Calu3 (cell line): ENCODE results near the gene CBX2. TPM values are rescaled to one million over a fixed set of nuclear protein-coding genes. Genes with fewer than 3 reads are reported as not detected.

Experiments used
- BruUV-seq: library from RNA; stranded (reverse); fragments of 400-500 nt; replicated peaks from 2 replicates; lab custom pipeline; 2021; lab: Mats Ljungman, UMichigan
- CTCF ChIA-PET: fragments of 300-600 bp; sonication (Branson Sonifier 250); formaldehyde crosslinking; loops from one replicate; lab custom pipeline; 2022; ENCODE audit warnings: antibody characterized with exemption; lab: Charles Lee
- DNase-seq: peaks from one replicate; pipeline ENCODE4 v3.0.0; 2022
- H3K27ac Mint-ChIP-seq: one replicate; pipeline ENCODE4 v1.8.0; 2022; ENCODE audit warnings: mixed read lengths; ENCODE audit not compliant: unreplicated experiment
- H3K27me3 Mint-ChIP-seq: one replicate; pipeline ENCODE4 v1.8.0; 2022; ENCODE audit warnings: mixed read lengths; ENCODE audit not compliant: unreplicated experiment
- H3K36me3 Mint-ChIP-seq: one replicate; pipeline ENCODE4 v1.8.0; 2022; ENCODE audit warnings: mild to moderate bottlenecking, moderate library complexity, mixed read lengths; ENCODE audit not compliant: insufficient read depth, unreplicated experiment
- H3K4me1 Mint-ChIP-seq: one replicate; pipeline ENCODE4 v1.8.0; 2022; ENCODE audit warnings: mild to moderate bottlenecking, low read depth, mixed read lengths; ENCODE audit not compliant: unreplicated experiment
- H3K4me3 Mint-ChIP-seq: one replicate; pipeline ENCODE4 v1.8.0; 2022; ENCODE audit warnings: mild to moderate bottlenecking, low read depth, moderate library complexity, mixed read lengths; ENCODE audit not compliant: unreplicated experiment
- H3K9me3 Mint-ChIP-seq: one replicate; pipeline ENCODE4 v1.8.0; 2022; ENCODE audit warnings: low read depth, mixed read lengths; ENCODE audit not compliant: unreplicated experiment
- intact Hi-C: fragments of 100-400 bp; cut with micrococcal nuclease; formaldehyde crosslinking; loops from one replicate; pipeline ENCODE4 v1.10.0; 2022; ENCODE audit not compliant: unreplicated experiment
- total RNA-seq: library from RNA; stranded (reverse); gene quantifications from 2 replicates; pipeline ENCODE4 v1.2.3, GENCODE V29; 2022
- TF ChIP-seq, protein P1 (sequence below): fragments of 200-600 bp; IDR thresholded peaks from one replicate; pipeline ENCODE4 v1.8.0; 2022; ENCODE audit warnings: antibody characterized with exemption; ENCODE audit not compliant: unreplicated experiment

CBX2 gene
- total RNA-seq, 1 experiment from 2014 or later: 8.3 TPM

DNA sequence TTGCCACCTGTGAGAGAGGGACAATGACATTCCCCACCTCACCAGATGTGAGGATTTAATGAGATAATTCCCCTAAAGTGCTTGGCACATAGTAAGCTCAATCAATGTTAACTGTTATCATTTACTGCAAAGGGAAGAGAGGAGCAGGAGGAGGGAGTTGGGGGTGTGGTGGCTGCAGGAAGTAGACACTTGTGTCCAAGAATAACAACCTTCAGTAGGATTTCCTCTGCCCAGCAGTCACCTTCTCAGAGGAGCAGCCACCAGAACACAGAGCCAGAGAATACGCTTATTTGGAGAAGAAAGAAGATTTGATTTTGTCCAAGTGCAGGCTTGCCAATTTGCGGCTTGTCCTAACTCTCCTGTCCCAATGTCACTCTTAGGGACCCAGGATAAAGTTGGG is 51.1 kb downstream of the CBX2 start:
- TF ChIP-seq, protein P1, sequence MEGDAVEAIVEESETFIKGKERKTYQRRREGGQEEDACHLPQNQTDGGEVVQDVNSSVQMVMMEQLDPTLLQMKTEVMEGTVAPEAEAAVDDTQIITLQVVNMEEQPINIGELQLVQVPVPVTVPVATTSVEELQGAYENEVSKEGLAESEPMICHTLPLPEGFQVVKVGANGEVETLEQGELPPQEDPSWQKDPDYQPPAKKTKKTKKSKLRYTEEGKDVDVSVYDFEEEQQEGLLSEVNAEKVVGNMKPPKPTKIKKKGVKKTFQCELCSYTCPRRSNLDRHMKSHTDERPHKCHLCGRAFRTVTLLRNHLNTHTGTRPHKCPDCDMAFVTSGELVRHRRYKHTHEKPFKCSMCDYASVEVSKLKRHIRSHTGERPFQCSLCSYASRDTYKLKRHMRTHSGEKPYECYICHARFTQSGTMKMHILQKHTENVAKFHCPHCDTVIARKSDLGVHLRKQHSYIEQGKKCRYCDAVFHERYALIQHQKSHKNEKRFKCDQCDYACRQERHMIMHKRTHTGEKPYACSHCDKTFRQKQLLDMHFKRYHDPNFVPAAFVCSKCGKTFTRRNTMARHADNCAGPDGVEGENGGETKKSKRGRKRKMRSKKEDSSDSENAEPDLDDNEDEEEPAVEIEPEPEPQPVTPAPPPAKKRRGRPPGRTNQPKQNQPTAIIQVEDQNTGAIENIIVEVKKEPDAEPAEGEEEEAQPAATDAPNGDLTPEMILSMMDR: no peak
- Mint-ChIP-seq H3K4me3 (no peak overlapping the region), H3K27me3 (no peaks in the 10 kb centered on the region), H3K36me3 (peaks cover 33% of the 10 kb centered on the region), H3K27ac (no peak overlapping the region), H3K4me1 (peaks cover 20% of the 10 kb centered on the region), H3K9me3 (peaks cover 3% of the 10 kb centered on the region)
- no TSS peak for BruUV-seq
- intact Hi-C loops: no loop called here
- CTCF ChIA-PET: interaction anchor here (0.6 to 0.7 kb wide), 2 partner anchors 18 to 90 kb away, joined by 3 read pairs; no protein-coding TSS in a partner anchor
- no peak for DNase-seq

DNA sequence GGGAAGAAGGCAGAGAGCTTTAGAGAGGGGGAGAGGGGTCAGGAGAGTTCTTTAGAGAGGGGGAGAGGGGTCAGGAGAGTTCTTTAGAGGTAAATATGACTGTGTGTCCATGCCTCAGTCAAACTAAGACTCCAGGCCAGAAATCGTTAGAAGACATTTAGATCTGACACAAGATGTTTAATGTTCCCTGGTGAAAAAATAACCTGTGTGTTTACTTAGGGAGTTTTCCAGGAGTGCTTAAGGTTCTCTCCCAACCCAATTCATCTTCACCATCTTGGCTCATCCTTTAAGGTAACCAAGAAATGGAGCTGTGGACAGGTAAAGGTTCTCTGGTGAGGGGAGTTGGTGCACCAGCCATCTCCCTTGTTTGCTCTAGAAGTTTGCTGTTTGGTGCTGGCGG is 51.5 kb downstream of the CBX2 start:
- Mint-ChIP-seq H3K9me3 (peaks cover 2% of the 10 kb centered on the region), H3K36me3 (peaks cover 35% of the 10 kb centered on the region), H3K4me3 (no peak overlapping the region), H3K27ac (no peak overlapping the region), H3K27me3 (no peaks in the 10 kb centered on the region), H3K4me1 (peaks cover 21% of the 10 kb centered on the region)
- intact Hi-C loops: no loop called here
- TF ChIP-seq, protein P1: no peak
- no TSS peak for BruUV-seq
- CTCF ChIA-PET: no interaction called here
- no peak for DNase-seq

DNA sequence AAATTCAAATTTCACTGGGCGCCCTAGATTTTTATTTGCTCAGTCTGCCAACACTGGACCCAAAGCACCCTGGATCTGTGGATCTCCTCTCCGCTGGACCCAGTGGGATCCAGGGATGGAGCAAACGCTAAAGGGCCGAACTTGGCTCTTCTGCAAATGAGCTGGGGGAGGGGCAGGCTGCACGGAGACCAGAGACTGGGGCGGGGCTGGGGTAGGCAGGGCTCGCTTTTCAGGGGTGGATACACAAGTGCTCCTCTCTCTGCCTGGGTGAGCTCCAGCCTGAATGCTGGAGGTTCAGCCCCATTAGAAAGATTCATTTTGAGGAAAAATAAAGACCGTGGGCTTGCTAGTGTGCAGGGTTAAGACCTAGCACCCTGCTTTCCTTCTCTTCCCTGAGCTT is 52.4 kb downstream of the CBX2 start:
- Mint-ChIP-seq H3K36me3 (peaks cover 41% of the 10 kb centered on the region), H3K27ac (no peak overlapping the region), H3K9me3 (no peaks in the 10 kb centered on the region), H3K4me3 (no peak overlapping the region), H3K4me1 (peaks cover 28% of the 10 kb centered on the region), H3K27me3 (no peaks in the 10 kb centered on the region)
- CTCF ChIA-PET: interaction anchor here (1.3 kb wide), 1 partner anchor 10 kb away, joined by 4 read pairs; no protein-coding TSS in a partner anchor
- intact Hi-C loops: no loop called here
- TF ChIP-seq, protein P1: no peak
- BruUV-seq: no TSS peak
- DNase-seq: no peak

DNA sequence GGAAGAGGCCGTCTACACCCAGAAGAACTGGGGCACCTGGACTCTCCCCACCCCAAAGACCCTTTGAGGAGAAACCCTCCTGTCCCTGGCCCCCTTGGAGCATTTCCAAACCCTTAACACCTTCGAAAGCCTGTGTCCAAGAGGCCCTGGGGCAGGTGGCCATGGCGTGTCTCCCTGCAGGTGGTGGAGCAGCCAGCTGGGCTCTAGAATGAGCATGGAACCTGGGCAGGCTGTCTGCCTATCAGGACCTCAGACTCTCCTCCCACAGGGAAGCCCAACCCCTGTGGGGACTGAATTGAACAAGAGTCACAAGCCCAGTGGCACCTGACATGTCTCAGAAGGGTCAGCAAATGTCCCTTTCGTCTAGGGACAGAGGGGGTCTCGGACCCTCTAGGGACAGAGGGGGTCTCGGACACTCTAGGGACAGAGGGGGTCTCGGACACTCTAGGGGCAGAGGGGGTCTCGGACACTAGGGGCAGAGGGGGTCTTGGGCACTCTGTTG is 52.9 kb downstream of the CBX2 start:
- H3K27me3 Mint-ChIP-seq: no peaks in the 10 kb centered on the region
- CTCF ChIA-PET: interaction anchor here (1.3 kb wide), 1 partner anchor 9 kb away, joined by 4 read pairs; no protein-coding TSS in a partner anchor

More for the DNA sequence above, 52.9 kb downstream of the CBX2 start:
- Mint-ChIP-seq H3K27ac (no peak overlapping the region), H3K9me3 (no peaks in the 10 kb centered on the region), H3K4me3 (no peak overlapping the region), H3K36me3 (peaks cover 46% of the 10 kb centered on the region), H3K4me1 (peaks cover 28% of the 10 kb centered on the region)
- TF ChIP-seq, protein P1: no peak
- intact Hi-C loops: no loop called here
- DNase-seq: no peak
- BruUV-seq: no TSS peak
